Measurements from ENCODE around the gene CLTC. TPM values are rescaled to one million over a fixed set of nuclear protein-coding genes. Genes with fewer than 3 reads are reported as not detected.
"Not testable (repeated sequence)": the region's sequence is repeated elsewhere in the genome, so short reads cannot be mapped to it uniquely, and the experiment has no call there.

CLTC gene
- 112 TPM for total RNA-seq

GRCh38 chr17:59619298-59620063 lies at the start of gene CLTC:
CLTC (plus strand) TSS chr17:59619895; CDS start chr17:59620132, 237 bp downstream.
- Histone ChIP-seq H3K4me3 (ENCODE audit: low read length) (peak within 1 kb of the TSS; percentile 97), H3K9me3 (ENCODE audit: low read depth, low read length) (no peaks in the 10 kb centered on the region), H3K27me3 (ENCODE audit: insufficient read depth, low read length) (no peaks in the 10 kb centered on the region), H3K4me1 (ENCODE audit: insufficient read depth, low read length) (peaks cover 36% of the 10 kb centered on the region)

DNA sequence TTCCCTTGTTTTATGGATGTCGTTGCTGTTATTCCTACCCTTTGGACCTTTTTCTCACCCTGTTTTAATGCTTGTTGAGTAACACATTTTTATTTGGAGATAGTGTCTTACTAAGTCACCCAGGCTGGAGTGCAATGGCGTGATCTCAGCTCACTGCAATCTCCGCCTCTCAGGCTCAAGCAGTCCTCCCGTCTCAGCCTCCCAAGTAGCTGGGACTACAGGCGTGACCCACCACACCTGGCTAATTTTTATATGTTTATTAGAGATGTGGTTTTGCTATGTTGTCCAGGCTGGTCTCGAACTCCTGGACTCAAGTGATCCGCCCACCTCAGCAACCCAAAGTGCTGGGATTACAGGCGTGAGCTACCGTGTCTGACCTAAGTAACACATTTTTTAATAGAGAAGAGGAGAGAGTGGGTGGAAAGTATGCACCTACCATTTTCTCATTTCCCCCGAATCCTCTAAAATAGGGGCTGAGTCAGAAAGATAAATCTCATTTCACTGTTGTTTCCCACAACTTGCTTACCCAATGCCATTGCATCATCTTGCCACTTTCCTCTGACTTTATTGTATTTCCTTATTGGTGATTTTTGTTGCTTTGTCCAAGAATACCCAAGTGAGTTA lies 47.3 kb upstream of the CLTC start:
- Histone ChIP-seq H3K4me3 (ENCODE audit: low read length) (no peak overlapping the region), H3K4me1 (ENCODE audit: insufficient read depth, low read length) (no peaks in the 10 kb centered on the region), H3K27me3 (ENCODE audit: insufficient read depth, low read length) (no peaks in the 10 kb centered on the region), H3K9me3 (ENCODE audit: low read depth, low read length) (no peaks in the 10 kb centered on the region)

DNA sequence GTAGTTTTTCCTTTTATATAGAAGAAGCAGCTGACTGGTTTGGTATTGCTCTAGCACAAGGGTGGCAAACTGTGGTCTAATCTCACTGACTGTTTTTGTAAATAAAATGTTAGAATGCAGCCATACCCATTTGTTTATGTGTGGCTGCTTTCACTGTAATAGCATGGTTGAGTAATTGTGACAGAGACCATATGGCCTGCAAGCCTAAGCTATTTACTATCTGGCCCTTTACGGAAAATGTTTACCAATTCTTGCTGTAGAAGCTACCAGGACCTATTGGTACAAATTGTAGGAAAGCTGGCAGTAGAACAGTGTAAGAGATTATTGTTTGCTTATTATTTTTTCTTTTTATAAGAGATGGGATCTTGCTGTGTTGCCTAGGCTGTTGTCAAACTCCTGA lies 35.5 kb upstream of the CLTC start:
- not testable (repeated sequence) for H3K27me3 ChIP-seq (ENCODE audit: insufficient read depth, low read length); H3K9me3 ChIP-seq (ENCODE audit: low read depth, low read length); H3K4me1 ChIP-seq (ENCODE audit: insufficient read depth, low read length); H3K4me3 ChIP-seq (ENCODE audit: low read length)

DNA sequence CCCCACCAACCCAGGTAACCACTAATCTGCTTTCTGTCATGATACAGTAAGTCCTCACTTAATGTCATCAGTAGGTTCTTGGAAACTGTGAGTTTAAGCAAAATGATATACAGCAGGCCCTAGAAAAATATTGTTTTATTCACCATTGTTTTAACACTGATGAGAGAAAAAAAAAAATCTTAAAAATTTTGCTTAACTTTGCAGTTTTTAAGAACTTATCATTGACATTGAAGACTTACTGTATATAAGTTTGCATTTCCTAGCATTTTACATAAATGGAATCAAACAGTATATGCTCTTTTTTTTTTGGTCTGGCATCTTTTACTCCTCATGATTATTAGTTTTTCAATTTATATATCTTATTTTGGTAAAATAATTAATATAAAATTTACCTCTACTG lies 19.5 kb upstream of the CLTC start:
- no peaks in the 10 kb centered on the region for H3K27me3 ChIP-seq (ENCODE audit: insufficient read depth, low read length)
- H3K9me3 ChIP-seq (ENCODE audit: low read depth, low read length) = no peaks in the 10 kb centered on the region
- H3K4me3 ChIP-seq (ENCODE audit: low read length) = no peak overlapping the region
- H3K4me1 ChIP-seq (ENCODE audit: insufficient read depth, low read length) = no peaks in the 10 kb centered on the region

DNA sequence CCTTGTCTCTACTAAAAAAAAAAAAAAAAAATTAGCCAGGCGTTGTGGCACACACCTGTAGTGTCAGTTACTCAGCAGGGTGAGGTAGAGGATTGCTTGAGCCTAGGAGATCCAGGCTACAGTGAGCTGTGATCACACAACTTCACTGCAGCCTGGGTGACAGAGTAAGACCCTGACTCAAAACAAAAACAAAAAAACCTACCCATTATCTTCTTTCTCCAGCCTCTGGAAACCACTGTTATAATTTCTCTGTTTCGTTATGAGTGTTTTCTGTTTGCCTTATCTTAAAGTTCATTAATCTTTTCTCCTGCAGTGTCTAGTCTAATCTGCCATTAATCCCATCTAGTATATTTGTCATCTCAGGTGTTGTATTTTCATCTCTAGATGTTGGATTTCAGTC lies 18.6 kb upstream of the CLTC start:
- Histone ChIP-seq H3K4me3 (ENCODE audit: low read length) (no peak overlapping the region), H3K4me1 (ENCODE audit: insufficient read depth, low read length) (no peaks in the 10 kb centered on the region), H3K9me3 (ENCODE audit: low read depth, low read length) (no peaks in the 10 kb centered on the region), H3K27me3 (ENCODE audit: insufficient read depth, low read length) (no peaks in the 10 kb centered on the region)

- H3K4me3 ChIP-seq (ENCODE audit: low read length) = no peak overlapping the region
- no peaks in the 10 kb centered on the region for H3K27me3 ChIP-seq (ENCODE audit: insufficient read depth, low read length)
- no peaks in the 10 kb centered on the region for H3K4me1 ChIP-seq (ENCODE audit: insufficient read depth, low read length)
- H3K9me3 ChIP-seq (ENCODE audit: low read depth, low read length) = no peaks in the 10 kb centered on the region
Measured at GRCh38 chr17:59607061-59607460, 12.6 kb upstream of the CLTC start.

- Histone ChIP-seq H3K27me3 (ENCODE audit: insufficient read depth, low read length) (no peaks in the 10 kb centered on the region), H3K9me3 (ENCODE audit: low read depth, low read length) (no peaks in the 10 kb centered on the region), H3K4me1 (ENCODE audit: insufficient read depth, low read length) (no peaks in the 10 kb centered on the region), H3K4me3 (ENCODE audit: low read length) (no peak overlapping the region)
Measured at GRCh38 chr17:59607817-59608403, 11.8 kb upstream of the CLTC start.

GRCh38 chr17:59611503-59611902 lies 8.2 kb upstream of the CLTC start:
- Histone ChIP-seq H3K27me3 (ENCODE audit: insufficient read depth, low read length) (no peaks in the 10 kb centered on the region), H3K4me1 (ENCODE audit: insufficient read depth, low read length) (no peaks in the 10 kb centered on the region), H3K9me3 (ENCODE audit: low read depth, low read length) (no peaks in the 10 kb centered on the region), H3K4me3 (ENCODE audit: low read length) (no peak overlapping the region)

DNA sequence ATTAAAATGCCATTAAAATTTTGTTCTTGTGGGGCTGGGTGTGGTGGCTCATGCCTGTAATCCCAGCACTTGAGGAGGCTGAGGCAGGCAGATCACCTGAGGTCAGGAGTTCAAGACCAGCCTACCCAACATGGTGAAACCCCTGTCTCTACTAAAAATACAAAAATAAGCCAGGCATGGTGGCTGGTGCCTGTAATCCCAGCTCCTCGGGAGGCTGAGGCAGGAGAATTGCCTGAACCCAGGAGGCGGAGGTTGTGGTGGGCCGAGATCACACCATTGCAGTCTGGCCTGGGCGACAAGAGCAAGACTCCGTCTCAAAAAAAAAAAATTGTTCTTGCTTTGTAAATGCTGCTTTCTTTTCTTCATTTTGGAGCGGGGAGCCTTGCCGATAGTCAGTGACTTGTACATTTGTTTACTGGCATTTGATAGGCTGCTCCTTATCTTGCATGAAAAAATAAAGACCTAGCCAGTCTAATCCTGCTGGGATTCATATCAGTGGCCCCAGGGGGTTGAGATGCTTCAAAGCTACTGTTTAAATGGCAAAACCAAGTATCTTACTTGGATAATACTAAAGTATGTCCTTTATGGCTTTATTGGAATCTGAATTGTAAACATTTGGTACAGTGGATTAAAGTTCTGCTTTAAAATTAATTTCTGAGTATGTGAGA lies 3.3 kb upstream of the CLTC start:
- Histone ChIP-seq H3K9me3 (ENCODE audit: low read depth, low read length) (no peaks in the 10 kb centered on the region), H3K27me3 (ENCODE audit: insufficient read depth, low read length) (no peaks in the 10 kb centered on the region), H3K4me1 (ENCODE audit: insufficient read depth, low read length) (peaks cover 11% of the 10 kb centered on the region), H3K4me3 (ENCODE audit: low read length) (no peak overlapping the region)

GRCh38 chr17:59617156-59617732 lies 2.5 kb upstream of the CLTC start:
- H3K9me3 ChIP-seq (ENCODE audit: low read depth, low read length) = no peaks in the 10 kb centered on the region
- no peaks in the 10 kb centered on the region for H3K27me3 ChIP-seq (ENCODE audit: insufficient read depth, low read length)
- H3K4me1 ChIP-seq (ENCODE audit: insufficient read depth, low read length) = peaks cover 19% of the 10 kb centered on the region
- no peak overlapping the region for H3K4me3 ChIP-seq (ENCODE audit: low read length)

DNA sequence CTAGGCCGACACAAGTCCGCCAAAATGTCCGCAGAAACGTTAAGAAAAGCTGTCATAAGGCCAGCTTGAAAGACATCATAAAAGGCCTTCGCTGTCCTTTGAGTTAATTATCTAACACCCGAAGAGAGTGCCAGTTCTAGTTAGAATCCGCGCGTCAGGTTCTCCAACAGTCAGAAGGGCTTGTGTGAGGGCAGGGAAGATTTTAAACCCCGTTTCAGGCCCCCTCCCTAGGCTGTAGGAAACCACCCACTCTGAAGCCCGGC lies 729 bp upstream of the CLTC start:
- Histone ChIP-seq H3K27me3 (ENCODE audit: insufficient read depth, low read length) (no peaks in the 10 kb centered on the region), H3K4me1 (ENCODE audit: insufficient read depth, low read length) (peaks cover 31% of the 10 kb centered on the region), H3K4me3 (ENCODE audit: low read length) (peak overlapping the region; percentile 97), H3K9me3 (ENCODE audit: low read depth, low read length) (no peaks in the 10 kb centered on the region)

- Histone ChIP-seq H3K27me3 (ENCODE audit: insufficient read depth, low read length) (no peaks in the 10 kb centered on the region), H3K4me1 (ENCODE audit: insufficient read depth, low read length) (peaks cover 41% of the 10 kb centered on the region), H3K9me3 (ENCODE audit: low read depth, low read length) (no peaks in the 10 kb centered on the region), H3K4me3 (ENCODE audit: low read length) (peak overlapping the region; percentile 97)
Measured at GRCh38 chr17:59620064-59620359, 317 bp downstream of the CLTC start.

DNA sequence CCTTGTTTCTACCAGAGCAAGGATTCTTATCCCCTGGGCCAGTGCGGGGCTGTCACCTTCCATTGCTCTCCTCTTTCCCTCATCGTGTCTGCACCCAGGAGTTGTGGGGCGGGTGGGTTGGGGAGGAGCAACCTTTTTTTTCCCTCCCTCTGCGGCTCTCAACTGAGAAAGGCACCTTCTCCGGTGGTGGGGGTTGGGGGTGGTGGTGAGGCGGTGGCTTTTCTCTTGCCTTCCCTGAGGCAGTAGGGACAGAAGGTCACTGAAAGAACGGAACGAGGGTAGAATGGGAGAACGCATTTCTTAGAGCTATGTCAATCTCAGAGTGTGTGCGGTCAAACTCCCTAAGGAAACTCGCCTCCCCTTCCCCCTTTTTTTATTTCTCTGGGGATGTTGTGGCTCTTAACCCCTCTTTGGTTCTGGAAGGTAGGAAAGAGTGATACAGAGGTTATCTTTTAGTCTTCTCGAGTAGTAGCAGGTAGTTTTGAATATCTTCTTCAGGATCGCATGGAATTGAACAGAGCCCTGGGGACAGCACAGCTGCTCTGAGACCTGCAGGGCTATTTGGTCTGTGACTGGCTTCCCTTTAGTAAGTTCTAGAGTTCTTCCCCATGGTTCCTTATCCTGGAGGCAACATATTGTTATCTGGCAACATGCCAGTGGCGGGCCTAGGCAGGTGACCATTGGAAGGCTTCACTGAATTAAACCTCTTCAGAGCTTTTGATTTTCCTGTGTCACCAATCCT lies 994 bp downstream of the CLTC start:
- Histone ChIP-seq H3K4me1 (ENCODE audit: insufficient read depth, low read length) (peaks cover 44% of the 10 kb centered on the region), H3K4me3 (ENCODE audit: low read length) (peak overlapping the region; percentile 97), H3K9me3 (ENCODE audit: low read depth, low read length) (no peaks in the 10 kb centered on the region), H3K27me3 (ENCODE audit: insufficient read depth, low read length) (no peaks in the 10 kb centered on the region)

DNA sequence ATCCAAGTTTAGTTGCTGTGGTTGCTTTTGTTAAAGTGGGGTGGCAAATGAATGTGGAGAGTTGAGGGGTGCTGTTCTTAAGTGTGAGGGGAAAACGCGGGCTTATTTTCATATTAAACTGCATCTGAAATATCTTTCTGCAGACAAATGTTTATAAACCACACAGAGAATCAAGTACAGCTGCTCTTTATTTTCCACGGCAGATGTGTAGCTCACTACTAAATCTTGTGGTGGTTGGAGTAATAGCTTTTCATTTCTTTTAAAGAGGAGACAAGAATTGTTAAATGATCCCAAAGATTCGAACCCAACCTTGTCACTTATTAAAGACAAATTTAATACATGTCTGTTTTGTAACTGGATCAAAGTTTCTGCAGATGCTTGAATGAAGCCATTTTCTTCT lies 2.1 kb downstream of the CLTC start:
- no peaks in the 10 kb centered on the region for H3K27me3 ChIP-seq (ENCODE audit: insufficient read depth, low read length)
- peaks cover 50% of the 10 kb centered on the region for H3K4me1 ChIP-seq (ENCODE audit: insufficient read depth, low read length)
- H3K9me3 ChIP-seq (ENCODE audit: low read depth, low read length) = no peaks in the 10 kb centered on the region
- no peak overlapping the region for H3K4me3 ChIP-seq (ENCODE audit: low read length)

DNA sequence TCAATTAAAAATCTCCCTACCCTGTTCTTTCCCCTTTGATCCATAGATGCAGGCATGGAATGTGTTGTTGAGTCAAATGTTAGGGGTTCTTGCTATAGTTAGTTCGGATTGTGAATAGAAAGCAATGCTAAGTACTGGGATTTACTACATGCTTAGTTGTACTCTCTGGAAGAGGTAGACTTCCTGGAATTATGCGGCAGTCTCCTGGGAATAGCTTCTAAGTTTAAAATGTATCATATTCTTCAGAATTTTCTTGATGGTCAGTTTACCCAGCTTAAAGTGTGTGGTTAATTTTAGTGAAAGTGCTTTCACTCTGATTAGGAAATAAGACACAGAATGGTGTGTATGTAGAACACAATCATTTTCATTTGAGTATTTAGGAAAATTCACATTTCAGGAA lies 3.5 kb downstream of the CLTC start:
- Histone ChIP-seq H3K4me3 (ENCODE audit: low read length) (no peak overlapping the region), H3K4me1 (ENCODE audit: insufficient read depth, low read length) (peaks cover 62% of the 10 kb centered on the region), H3K27me3 (ENCODE audit: insufficient read depth, low read length) (no peaks in the 10 kb centered on the region), H3K9me3 (ENCODE audit: low read depth, low read length) (no peaks in the 10 kb centered on the region)
